T-helper 17 cell (primary cell): ENCODE measurements around the gene ZNRF4. TPM values are rescaled to one million over a fixed set of nuclear protein-coding genes. Genes with fewer than 3 reads are reported as not detected.
"Not testable (repeated sequence)": the region's sequence is repeated elsewhere in the genome, so short reads cannot be mapped to it uniquely, and the experiment has no call there.

Source experiments
- ATAC-seq: fragments of 150-1000 bp; cut with Tn5 transposase; 2 replicates; pipeline ENCODE4 v1.10.0; 2021; ENCODE audit warnings: mild to moderate bottlenecking, moderate library complexity
- DNase-seq, 3 donors: peaks; one replicate each; pipeline versions ENCODE4 v3.0.0 to v3.0.0-alpha.2; 2020 to 2021
- H3K9me3 ChIP-seq: one replicate; pipeline ENCODE4 v1.7.0; 2013; ENCODE audit warnings: low read length, mild to moderate bottlenecking; ENCODE audit not compliant: control insufficient read depth, poor library complexity, severe bottlenecking
- H3K27ac Mint-ChIP-seq: one replicate; pipeline ENCODE4 v1.8.0; 2022; ENCODE audit warnings: mild to moderate bottlenecking, moderate library complexity, mixed read lengths
- H3K27me3 Mint-ChIP-seq: one replicate; pipeline ENCODE4 v1.8.0; 2022; ENCODE audit warnings: mixed read lengths
- H3K36me3 Mint-ChIP-seq: one replicate; pipeline ENCODE4 v1.8.0; 2022; ENCODE audit warnings: low read depth, mixed read lengths
- H3K4me1 Mint-ChIP-seq: one replicate; pipeline ENCODE4 v1.8.0; 2022; ENCODE audit warnings: mild to moderate bottlenecking, mixed read lengths
- H3K4me3 Mint-ChIP-seq: one replicate; pipeline ENCODE4 v1.8.0; 2022; ENCODE audit warnings: mild to moderate bottlenecking, moderate library complexity, mixed read lengths
- total RNA-seq, 4 donors: library from RNA in 2 of 4; stranded (reverse) in 2 of 4; gene quantifications; one replicate each; pipeline ENCODE4 v1.2.3 and lab custom pipeline; 2022 to 2026

ZNRF4 gene, protein sequence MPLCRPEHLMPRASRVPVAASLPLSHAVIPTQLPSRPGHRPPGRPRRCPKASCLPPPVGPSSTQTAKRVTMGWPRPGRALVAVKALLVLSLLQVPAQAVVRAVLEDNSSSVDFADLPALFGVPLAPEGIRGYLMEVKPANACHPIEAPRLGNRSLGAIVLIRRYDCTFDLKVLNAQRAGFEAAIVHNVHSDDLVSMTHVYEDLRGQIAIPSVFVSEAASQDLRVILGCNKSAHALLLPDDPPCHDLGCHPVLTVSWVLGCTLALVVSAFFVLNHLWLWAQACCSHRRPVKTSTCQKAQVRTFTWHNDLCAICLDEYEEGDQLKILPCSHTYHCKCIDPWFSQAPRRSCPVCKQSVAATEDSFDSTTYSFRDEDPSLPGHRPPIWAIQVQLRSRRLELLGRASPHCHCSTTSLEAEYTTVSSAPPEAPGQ
- total RNA-seq (not detected), total RNA-seq (lab: John Stamatoyannopoulos, UW) (0 reads per million in 2 donors)

DNA sequence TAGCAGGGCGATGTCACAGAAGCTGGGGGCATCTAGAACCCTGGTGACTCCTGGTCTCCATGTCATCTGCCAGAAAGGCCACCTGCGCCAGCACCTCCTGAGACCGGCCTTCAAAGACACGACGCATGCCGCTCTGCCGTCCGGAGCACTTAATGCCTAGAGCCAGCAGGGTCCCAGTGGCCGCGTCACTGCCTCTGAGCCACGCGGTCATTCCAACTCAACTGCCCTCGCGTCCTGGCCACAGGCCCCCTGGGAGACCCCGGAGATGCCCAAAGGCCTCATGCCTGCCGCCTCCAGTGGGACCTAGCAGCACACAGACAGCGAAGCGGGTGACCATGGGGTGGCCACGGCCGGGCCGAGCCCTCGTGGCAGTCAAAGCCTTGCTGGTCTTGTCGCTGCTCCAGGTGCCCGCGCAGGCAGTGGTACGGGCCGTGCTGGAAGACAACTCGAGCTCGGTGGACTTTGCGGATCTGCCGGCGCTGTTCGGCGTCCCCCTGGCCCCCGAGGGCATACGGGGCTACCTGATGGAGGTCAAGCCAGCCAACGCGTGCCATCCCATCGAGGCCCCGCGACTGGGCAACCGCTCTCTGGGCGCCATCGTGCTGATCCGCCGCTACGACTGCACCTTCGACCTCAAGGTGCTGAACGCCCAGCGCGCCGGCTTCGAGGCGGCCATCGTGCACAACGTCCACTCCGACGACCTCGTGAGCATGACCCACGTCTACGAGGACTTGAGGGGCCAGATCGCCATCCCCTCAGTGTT, at the start of gene ZNRF4:
TSS of gene ZNRF4 (plus strand) at position 51 of the 763 bp plus-strand sequence. CDS start at position 126, 75 bp downstream.
- DNase-seq = no peak
- no peak for ATAC-seq
- H3K9me3 ChIP-seq = no peaks in the 10 kb centered on the region
- Mint-ChIP-seq H3K4me1 (no peaks in the 10 kb centered on the region), H3K4me3 (no peak within 1 kb of the TSS), H3K36me3 (no peaks in the 10 kb centered on the region), H3K27ac (no peak within 1 kb of the TSS), H3K27me3 (peaks cover 13% of the 10 kb centered on the region)

DNA sequence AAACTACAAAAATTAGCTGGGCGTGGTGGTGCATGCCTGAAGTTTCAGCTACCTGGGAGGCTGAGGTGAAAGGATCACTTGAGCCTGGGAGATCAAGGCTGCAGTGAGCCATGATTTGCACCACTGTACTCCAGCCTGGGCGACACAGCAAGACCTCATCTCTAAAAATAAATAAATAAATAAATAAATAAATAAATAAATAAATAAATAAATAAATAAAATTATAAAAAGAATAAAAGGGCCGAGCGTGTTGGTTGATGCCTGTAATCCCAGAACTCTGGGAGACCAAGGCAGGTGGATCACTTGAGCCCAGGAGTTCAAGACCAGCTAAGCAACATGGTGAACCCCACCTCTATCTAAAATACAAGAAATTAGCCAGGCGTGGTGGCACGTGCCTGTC, 49.0 kb upstream of the ZNRF4 start:
- DNase-seq, H3K27ac Mint-ChIP-seq, ATAC-seq, H3K4me3 Mint-ChIP-seq, H3K4me1 Mint-ChIP-seq, H3K27me3 Mint-ChIP-seq, H3K36me3 Mint-ChIP-seq, H3K9me3 ChIP-seq: not testable (repeated sequence)

DNA sequence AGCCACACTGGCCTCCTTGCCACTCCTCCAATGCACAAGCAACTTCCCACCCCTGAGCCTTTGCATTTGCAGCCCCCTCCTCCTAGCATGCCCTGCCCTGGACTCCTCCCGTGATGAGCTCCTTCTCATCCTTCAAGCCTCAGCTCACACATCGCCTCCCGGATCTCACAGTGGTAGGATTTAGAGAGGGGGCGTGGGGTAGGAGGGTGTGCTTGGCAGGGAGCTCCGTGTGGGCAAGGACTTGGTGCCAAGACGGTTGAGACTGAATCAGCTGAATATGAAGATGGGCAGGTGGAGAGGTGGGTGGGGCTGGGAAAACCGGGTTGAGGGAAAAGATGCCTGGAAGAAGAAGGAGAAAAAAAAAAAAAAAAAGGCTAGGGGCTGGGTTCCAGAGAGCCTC, 48.4 kb upstream of the ZNRF4 start:
- peaks cover 3% of the 10 kb centered on the region for H3K4me1 Mint-ChIP-seq
- H3K27me3 Mint-ChIP-seq = no peaks in the 10 kb centered on the region
- H3K4me3 Mint-ChIP-seq = no peak overlapping the region
- H3K36me3 Mint-ChIP-seq = no peaks in the 10 kb centered on the region
- H3K9me3 ChIP-seq = no peaks in the 10 kb centered on the region
- H3K27ac Mint-ChIP-seq = no peak overlapping the region
- ATAC-seq = no peak
- no peak for DNase-seq

DNA sequence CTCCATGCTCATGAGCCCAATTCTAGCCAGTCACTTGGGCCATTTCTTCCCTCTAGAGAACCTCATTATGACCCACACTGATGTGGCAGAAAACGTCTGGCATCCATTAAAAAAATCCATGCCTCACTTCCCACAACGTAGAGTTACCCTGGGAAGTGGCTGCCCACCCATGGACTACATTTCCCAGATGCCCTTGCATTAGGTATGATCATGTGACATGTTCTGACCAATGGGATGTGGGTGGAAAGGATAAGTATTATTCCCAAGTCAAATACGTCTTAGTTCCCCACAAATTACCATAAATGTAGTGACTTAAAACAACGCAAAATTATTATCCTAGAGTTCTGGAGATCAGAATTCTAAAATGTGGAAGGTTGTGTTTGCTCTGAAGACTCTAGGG, 47.9 kb upstream of the ZNRF4 start:
- no peaks in the 10 kb centered on the region for H3K9me3 ChIP-seq
- Mint-ChIP-seq H3K27me3 (no peaks in the 10 kb centered on the region), H3K27ac (no peak overlapping the region), H3K4me1 (peaks cover 3% of the 10 kb centered on the region), H3K36me3 (no peaks in the 10 kb centered on the region), H3K4me3 (no peak overlapping the region)
- ATAC-seq (no peak), DNase-seq (no peak)

DNA sequence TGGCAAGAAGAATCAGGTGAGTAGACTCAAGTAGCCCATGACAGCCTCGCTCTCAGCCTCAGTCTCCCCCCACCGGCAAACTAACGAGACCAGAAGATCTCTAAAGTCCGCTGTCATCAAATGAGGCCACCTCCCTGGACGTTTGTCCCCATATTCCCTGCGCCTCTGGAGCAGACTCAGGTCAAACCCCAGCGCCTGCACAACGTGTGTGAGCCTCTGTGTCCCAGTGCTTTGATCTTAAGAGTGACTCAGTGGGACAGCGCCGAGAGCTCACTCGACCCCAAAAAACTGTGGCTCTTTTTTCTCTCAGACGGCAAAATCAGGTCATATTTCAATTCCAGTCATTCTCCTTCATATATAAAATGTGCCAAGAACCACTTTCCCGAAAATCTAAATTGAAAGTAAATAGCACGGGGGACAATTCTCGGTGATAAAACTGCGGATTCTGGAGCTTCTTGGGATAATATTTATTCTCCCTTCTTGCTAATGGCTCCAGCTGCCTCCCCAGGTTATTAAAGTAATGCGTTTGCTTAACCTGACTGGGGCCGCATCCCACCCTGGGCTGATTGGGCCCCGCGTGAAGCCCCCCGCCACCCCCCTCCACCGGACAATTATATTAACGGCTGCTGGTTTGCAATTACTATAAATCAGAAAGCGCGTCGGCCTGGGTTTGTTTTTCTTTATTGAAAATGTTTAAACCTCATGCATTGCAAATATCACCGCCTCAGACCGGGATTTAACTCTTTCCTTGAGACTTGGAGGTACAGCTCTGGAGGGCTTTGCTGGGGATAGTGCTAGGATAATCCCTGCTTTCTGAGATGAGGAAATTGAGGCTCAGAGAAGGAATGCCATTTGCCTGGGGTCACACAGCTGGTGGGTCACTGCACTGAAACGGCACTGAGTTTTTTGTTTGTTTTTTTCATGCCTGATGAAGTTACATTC, 37.5 kb upstream of the ZNRF4 start:
- DNase-seq (no peak), ATAC-seq (no peak)
- H3K27ac Mint-ChIP-seq = no peak overlapping the region
- H3K27me3 Mint-ChIP-seq = peaks cover 59% of the 10 kb centered on the region
- no peak overlapping the region for H3K4me3 Mint-ChIP-seq
- peaks cover 2% of the 10 kb centered on the region for H3K36me3 Mint-ChIP-seq
- H3K9me3 ChIP-seq = no peaks in the 10 kb centered on the region
- H3K4me1 Mint-ChIP-seq = no peaks in the 10 kb centered on the region

DNA sequence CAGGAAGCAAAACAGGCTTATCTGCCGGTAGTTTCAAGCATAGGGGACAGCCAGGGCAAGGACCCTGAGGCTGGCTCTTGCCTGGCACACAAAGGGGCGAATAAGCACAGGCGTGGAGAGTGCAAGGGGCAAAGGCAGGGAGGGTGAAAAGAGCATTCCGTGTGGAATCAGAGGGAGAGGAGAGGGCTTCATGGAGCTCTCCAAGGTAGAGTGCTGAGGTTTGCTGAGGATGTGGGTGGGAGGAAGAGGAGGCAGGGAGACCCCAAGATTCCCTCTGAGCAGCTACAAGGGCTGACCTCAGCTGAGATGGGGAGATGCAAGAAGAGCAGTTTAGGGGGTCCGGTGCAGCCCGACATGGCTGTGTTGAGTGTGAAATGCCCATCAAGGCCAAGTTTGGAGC, 36.5 kb upstream of the ZNRF4 start:
- DNase-seq (no peak), ATAC-seq (no peak)
- peaks cover 5% of the 10 kb centered on the region for H3K36me3 Mint-ChIP-seq
- peaks cover 60% of the 10 kb centered on the region for H3K27me3 Mint-ChIP-seq
- no peak overlapping the region for H3K4me3 Mint-ChIP-seq
- no peak overlapping the region for H3K27ac Mint-ChIP-seq
- no peaks in the 10 kb centered on the region for H3K9me3 ChIP-seq
- H3K4me1 Mint-ChIP-seq = no peaks in the 10 kb centered on the region

DNA sequence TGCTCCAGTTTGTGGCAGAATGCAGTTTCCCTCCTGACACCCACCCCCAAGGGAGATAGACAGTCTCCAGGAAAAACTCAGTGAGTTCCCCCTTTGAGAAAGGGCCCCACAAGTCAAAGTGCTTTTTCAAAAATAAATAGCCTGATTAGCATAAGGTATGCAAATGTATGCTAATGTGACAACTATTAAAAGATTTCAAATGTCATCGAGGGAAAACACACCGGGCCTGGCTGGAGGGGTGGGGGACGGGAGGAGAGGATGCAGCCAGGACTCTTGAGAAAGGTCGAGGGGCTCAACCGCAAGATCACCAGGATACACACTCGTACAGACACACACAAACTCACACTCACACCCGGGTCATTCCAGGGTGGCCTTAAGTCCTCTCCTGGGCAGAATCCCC, 34.3 kb upstream of the ZNRF4 start:
- no peak overlapping the region for H3K27ac Mint-ChIP-seq
- DNase-seq (no peak), ATAC-seq (no peak)
- H3K4me1 Mint-ChIP-seq = no peaks in the 10 kb centered on the region
- H3K27me3 Mint-ChIP-seq = peaks cover 67% of the 10 kb centered on the region
- peaks cover 6% of the 10 kb centered on the region for H3K36me3 Mint-ChIP-seq
- H3K4me3 Mint-ChIP-seq = no peak overlapping the region
- no peaks in the 10 kb centered on the region for H3K9me3 ChIP-seq

DNA sequence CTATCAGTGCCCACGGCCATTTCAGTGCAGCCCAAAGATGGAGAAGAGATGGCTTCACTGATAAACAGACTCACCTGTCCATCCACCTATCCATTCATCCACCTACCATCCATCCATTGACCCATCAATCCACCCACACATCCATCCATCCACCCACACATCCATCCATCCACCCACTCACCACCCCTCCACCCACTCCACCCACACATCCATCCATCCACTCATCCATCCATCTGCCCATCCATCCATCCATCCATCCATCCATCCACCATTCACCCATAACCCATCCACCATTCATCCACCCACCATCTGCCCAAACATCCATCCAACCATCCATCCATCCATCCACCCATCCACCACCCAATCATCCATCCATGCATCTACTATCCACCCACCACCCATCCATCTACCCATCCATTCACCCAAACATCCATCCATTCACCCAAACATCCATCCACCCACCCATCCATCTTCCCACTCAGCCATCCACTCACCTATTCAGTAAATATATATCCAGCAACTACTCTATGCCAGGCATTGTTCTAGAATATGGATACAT, 31.6 kb upstream of the ZNRF4 start:
- ATAC-seq (no peak), DNase-seq (no peak)
- peaks cover 58% of the 10 kb centered on the region for H3K27me3 Mint-ChIP-seq
- H3K36me3 Mint-ChIP-seq = peaks cover 4% of the 10 kb centered on the region
- no peaks in the 10 kb centered on the region for H3K4me1 Mint-ChIP-seq
- H3K27ac Mint-ChIP-seq = no peak overlapping the region
- H3K9me3 ChIP-seq = no peaks in the 10 kb centered on the region
- H3K4me3 Mint-ChIP-seq = no peak overlapping the region

DNA sequence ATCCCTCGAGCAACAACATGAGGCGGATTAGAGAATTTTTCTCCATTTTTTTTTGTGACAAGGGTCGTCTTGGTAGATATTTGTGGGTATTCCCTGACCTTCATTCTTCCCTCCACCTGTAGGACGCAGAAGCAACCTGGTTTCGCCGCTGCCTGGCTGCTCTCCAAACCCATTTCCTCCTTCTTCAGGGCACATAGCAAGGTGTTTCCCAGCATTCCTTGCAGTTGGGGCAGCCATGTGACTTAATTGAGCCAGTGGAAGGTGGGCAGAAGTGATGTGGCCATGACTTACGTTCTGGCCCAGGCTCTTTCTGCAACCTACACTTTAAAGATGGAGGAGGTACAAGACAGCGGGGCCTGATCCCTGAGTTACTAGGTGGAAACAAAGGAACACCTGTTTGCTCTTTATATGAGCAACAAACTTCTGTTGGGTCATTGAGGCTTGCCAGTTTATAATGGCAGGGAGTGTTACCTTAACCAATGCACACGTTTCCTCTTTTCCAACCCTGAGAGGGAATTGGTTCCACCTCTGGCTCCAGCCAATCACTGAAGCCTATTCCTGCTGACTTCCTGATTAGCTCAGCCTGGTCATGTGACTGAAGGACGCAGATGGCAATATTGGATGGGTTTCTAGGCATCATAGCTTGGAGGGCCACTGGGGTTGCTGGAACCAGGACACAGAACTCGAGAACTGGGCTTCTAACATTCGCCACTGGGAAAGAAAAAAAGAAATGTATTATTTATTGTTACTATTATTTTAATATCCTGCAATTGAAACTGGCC, 30.8 kb upstream of the ZNRF4 start:
- no peaks in the 10 kb centered on the region for H3K4me1 Mint-ChIP-seq
- H3K27me3 Mint-ChIP-seq = peaks cover 59% of the 10 kb centered on the region
- ATAC-seq = no peak
- DNase-seq = no peak
- H3K9me3 ChIP-seq = no peaks in the 10 kb centered on the region
- H3K4me3 Mint-ChIP-seq = no peak overlapping the region
- H3K27ac Mint-ChIP-seq = no peak overlapping the region
- peaks cover 3% of the 10 kb centered on the region for H3K36me3 Mint-ChIP-seq

DNA sequence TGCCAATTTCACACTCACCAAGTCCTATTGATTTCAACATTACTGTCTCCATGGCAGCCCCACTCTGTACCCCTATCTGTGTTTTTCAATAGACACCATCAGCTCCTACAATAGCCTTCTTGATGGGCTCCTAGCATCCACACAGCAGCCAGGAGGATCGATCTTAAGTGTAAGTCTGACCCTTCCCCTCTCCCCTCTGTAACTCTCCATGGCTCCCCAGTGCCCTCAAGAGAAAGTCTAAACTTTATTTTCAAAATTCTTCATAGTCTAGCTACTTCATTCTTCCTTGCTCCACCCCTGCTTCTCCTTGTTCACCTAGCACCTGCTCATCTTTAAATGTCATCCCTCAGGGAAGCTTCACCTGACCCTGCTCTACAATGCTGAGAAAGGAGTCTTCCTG, 30.0 kb upstream of the ZNRF4 start:
- H3K27me3 Mint-ChIP-seq = peaks cover 51% of the 10 kb centered on the region
- DNase-seq (no peak), ATAC-seq (no peak)

DNA sequence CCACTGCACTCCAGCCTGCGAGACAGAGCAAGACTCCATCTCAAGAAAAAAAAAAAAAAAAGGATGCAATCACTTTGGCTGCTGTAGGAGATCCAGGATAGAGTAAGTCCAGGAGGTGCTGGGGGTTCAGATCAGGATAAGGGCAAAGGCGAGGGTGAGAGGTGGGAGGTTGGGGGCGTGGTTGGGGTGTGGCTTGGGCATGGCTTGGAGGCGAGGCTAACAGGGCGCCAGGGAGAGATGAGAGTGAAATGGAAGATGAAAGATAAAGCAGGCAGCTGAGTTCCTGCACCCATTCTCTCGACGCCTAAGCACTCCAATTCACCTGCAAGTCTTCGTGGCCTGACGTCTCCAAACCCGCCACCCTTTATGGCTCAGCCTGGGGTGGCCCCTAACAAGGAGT, 25.0 kb upstream of the ZNRF4 start:
- no peak overlapping the region for H3K27ac Mint-ChIP-seq
- H3K27me3 Mint-ChIP-seq = peaks cover 40% of the 10 kb centered on the region
- no peak for DNase-seq
- H3K4me3 Mint-ChIP-seq = no peak overlapping the region
- no peaks in the 10 kb centered on the region for H3K36me3 Mint-ChIP-seq
- no peak for ATAC-seq
- H3K9me3 ChIP-seq = no peaks in the 10 kb centered on the region
- peaks cover 3% of the 10 kb centered on the region for H3K4me1 Mint-ChIP-seq

More for the DNA sequence above, 30.0 kb upstream of the ZNRF4 start:
- Mint-ChIP-seq H3K4me3 (no peak overlapping the region), H3K36me3 (peaks cover 3% of the 10 kb centered on the region), H3K27ac (no peak overlapping the region), H3K4me1 (peaks cover 3% of the 10 kb centered on the region)
- no peaks in the 10 kb centered on the region for H3K9me3 ChIP-seq

DNA sequence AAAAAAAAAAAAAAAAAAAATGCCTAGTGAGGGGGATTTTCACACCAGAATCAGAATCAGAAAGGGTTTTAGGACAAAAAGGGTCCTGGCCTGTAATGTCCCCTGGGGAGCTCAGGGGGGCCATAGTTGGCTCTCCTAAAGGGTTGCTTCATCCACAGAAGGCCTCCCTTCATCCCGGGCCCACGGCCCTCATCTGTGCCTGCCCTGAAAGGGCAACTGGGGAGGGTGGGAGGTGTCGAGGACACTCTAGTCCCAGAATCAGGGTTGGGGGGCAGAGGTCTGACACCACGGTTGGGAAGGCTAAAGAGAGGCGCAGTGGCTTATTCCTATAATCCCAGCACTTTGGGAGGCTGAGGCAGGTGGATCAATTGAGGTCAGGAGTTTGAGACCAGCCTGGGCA, 22.5 kb upstream of the ZNRF4 start:
- no peak overlapping the region for H3K4me3 Mint-ChIP-seq

More for the DNA sequence above, 22.5 kb upstream of the ZNRF4 start:
- DNase-seq (no peak), ATAC-seq (no peak)
- peaks cover 31% of the 10 kb centered on the region for H3K27me3 Mint-ChIP-seq
- H3K27ac Mint-ChIP-seq = no peak overlapping the region
- peaks cover 5% of the 10 kb centered on the region for H3K4me1 Mint-ChIP-seq
- no peaks in the 10 kb centered on the region for H3K9me3 ChIP-seq
- H3K36me3 Mint-ChIP-seq = no peaks in the 10 kb centered on the region
